OCI-LY3 (cell line): ENCODE results near the gene ATF7IP2.

Experiments used
- EZH2phosphoT487 ChIP-seq: fragments of 200-600 bp; shearing (Covaris generic); IDR thresholded peaks from 2 replicates; pipeline ENCODE4 v1.6.1; 2018; ENCODE audit warnings: antibody characterized with exemption, mixed run types, low read depth
- TF ChIP-seq, protein P1 (sequence below): fragments of 200-600, 300-600 bp; sonication (generic); IDR thresholded peaks from 2 replicates; pipeline ENCODE4 v1.5.1; 2014; ENCODE audit warnings: antibody characterized with exemption, low read length, low read depth

DNA sequence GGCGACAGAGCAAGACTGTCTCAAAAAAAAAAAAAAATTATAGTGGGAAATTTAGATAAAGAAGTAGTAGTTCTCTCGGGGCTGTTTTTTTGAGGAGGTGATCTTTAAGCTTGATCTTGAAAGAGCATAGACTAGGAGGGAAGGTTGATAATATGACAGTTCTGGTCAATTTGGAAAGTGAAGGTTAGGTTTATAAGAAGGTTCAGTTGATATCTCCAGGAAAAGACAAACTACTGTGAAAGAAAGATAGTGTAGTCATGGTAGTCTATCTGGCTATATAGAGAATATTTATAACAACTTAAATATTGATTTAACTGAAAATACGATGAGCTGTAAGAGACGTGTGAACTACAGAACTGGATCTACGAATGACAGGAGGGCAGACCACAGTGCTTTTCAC is 3.1 kb downstream of the ATF7IP2 start:
- TF ChIP-seq, protein P1, sequence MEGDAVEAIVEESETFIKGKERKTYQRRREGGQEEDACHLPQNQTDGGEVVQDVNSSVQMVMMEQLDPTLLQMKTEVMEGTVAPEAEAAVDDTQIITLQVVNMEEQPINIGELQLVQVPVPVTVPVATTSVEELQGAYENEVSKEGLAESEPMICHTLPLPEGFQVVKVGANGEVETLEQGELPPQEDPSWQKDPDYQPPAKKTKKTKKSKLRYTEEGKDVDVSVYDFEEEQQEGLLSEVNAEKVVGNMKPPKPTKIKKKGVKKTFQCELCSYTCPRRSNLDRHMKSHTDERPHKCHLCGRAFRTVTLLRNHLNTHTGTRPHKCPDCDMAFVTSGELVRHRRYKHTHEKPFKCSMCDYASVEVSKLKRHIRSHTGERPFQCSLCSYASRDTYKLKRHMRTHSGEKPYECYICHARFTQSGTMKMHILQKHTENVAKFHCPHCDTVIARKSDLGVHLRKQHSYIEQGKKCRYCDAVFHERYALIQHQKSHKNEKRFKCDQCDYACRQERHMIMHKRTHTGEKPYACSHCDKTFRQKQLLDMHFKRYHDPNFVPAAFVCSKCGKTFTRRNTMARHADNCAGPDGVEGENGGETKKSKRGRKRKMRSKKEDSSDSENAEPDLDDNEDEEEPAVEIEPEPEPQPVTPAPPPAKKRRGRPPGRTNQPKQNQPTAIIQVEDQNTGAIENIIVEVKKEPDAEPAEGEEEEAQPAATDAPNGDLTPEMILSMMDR: no peak
- no peak for TF ChIP-seq EZH2phosphoT487
